ENCODE measurements around the gene YBEY. TPM values are rescaled to one million over a fixed set of nuclear protein-coding genes. Genes with fewer than 3 reads are reported as not detected.

Gene YBEY
- total RNA-seq, 4 donors from 2014 or later: 8.1 to 17.2 (median 10.6) TPM

DNA sequence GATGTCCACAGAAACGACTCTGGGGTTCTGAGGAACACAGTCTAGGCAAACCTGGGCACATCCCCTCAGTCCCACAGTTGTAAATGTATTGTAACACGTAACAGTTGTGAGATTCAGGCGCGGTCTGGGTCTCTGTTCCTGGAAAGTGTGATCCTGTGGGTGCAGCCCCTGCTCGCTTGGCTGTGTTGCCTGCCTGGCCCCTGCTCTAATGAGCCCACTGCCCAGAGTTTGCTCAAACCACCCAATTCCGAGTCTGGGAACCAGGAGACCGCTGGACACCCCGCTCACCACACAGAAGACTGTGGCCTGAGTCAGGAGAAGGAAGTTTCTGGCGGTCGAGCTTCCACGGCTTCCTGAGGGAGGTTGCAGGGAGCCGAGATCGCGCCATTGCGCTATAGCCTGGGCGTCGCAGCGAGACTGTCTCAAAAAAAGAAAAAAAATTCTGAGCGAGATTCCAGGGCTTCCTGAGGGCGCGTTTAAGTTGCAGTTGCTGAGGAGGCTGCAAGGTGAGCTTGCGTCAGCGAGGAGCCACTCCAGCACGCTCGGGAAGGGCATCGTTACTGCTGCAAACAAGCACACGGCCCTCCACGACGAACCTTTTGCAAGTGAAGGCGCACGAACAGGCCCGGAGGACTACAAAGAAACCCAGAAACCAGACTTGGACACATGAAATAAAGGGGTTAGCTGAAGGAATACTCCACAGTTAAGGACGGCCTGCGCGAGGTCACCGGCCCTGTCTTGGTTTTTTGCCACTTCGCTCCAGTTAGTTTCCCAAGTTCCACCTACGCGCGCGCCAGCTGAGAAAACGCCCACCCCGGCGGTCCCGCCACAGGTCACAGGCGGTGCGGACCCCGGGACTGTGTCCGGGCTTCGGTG is 36.4 kb downstream of the YBEY start:
- peaks cover 27 to 31% (median 29%) of the 10 kb centered on the region in 4 donors for H3K4me1 ChIP-seq
- H3K27me3 ChIP-seq: no peaks in the 10 kb centered on the region
- H3K9me3 ChIP-seq: no peaks in the 10 kb centered on the region
- 6% methylated on average over 31 of the region's 50 CpGs for WGBS
- peak overlapping the region; percentile 95 to 99 (median 98) for H3K4me3 ChIP-seq
- H3K27ac ChIP-seq (replicated peaks in 1 of 4): peak overlapping the region in 2 of 4 donors; percentile 98 to 99
- H3K36me3 ChIP-seq: peaks cover 0 to 8% (median 5%) of the 10 kb centered on the region in 4 donors
- TF ChIP-seq POLR2A (IDR thresholded peaks at IDR 0.05; ENCODE audit: low read depth) (no peak), CTCF (IDR thresholded peaks at IDR 0.05) (no peak), POLR2AphosphoS5 (IDR thresholded peaks at IDR 0.05) (no peak), EP300 (IDR thresholded peaks at IDR 0.05) (no peak)
- intact Hi-C loops (cut with DNase I): loop anchor here (10.0 kb wide), 2 partner anchors 132 to 348 kb away; partner anchors contain the start of gene DIP2A
- DNase-seq (ENCODE audit: extremely low spot score): no peak

- Histone ChIP-seq H3K27me3 (no peaks in the 10 kb centered on the region), H3K36me3 (peaks cover 0 to 14% (median 11%) of the 10 kb centered on the region in 4 donors), H3K9me3 (no peaks in the 10 kb centered on the region), H3K4me1 (peaks cover 23 to 31% (median 28%) of the 10 kb centered on the region in 4 donors), H3K27ac (replicated peaks in 1 of 4) (peak overlapping the region; percentile 43 to 99 (median 98)), H3K4me3 (peak overlapping the region; percentile 95 to 99 (median 98))
- WGBS: 2% methylated on average over 25 of the region's 34 CpGs
- intact Hi-C loops (cut with DNase I): loop anchor here (10.0 kb wide), 2 partner anchors 132 to 348 kb away; partner anchors contain the start of gene DIP2A
- DNase-seq (ENCODE audit: extremely low spot score): no peak
- TF ChIP-seq CTCF (IDR thresholded peaks at IDR 0.05) (no peak), EP300 (IDR thresholded peaks at IDR 0.05) (no peak), POLR2AphosphoS5 (IDR thresholded peaks at IDR 0.05) (no peak), POLR2A (IDR thresholded peaks at IDR 0.05; ENCODE audit: low read depth) (no peak)
Observed at GRCh38 chr21:46323227-46323709, 37.1 kb downstream of the YBEY start.

DNA sequence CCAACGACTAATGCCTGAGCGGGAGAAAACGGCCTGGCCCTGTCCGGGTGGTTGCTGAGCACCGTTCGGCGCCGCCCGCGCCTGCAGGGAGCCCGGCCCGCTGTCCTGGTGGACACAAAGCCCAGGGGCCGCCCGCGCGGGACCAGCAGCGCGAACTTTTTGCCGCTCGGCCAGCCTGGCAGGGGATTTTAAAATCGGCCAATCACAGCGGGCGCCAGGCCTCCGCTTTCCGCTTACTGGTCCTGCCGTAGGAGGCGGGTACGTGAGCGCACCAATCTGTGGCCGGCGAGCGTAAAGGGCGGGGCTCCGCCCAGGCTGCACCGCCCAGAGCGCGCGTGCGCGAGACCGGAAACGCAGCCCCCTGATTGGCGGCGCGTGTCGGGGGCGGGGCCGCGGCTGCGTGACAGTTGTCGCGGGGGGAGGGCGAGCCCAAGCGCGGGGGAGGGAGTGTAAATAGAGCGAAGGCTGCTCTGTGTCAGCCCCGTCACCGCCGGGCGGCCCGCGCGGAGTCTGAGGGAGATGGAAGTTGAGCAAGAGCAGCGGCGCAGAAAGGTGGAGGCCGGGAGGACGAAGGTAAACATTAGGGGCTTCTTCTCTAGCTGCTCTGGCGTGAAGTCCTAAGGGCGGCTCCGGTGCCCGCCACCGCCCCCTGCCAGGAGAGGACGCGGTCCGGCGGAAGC is 37.7 kb downstream of the YBEY start, which contains the start of the genes C21orf58 and PCNT:
Gene C21orf58 (minus strand): TSS at position 161 of the 680 bp plus-strand sequence. CDS start 1,132 bp downstream, outside the sequence.
Gene PCNT (plus strand): TSS at position 447 of the 680 bp plus-strand sequence. CDS start 73 bp downstream, at position 520.
- no peaks in the 10 kb centered on the region for H3K9me3 ChIP-seq
- peaks cover 0 to 20% (median 15%) of the 10 kb centered on the region in 4 donors for H3K36me3 ChIP-seq
- no peaks in the 10 kb centered on the region for H3K27me3 ChIP-seq
- peaks cover 18 to 31% (median 28%) of the 10 kb centered on the region in 4 donors for H3K4me1 ChIP-seq
- H3K27ac ChIP-seq (replicated peaks in 1 of 4): peak within 1 kb of the TSS; percentile 98 to 100 (median 99)
- peak; percentile 99 for DNase-seq (ENCODE audit: extremely low spot score)
- intact Hi-C loops (cut with DNase I): loop anchor here (2.0 to 10.0 kb wide), 4 partner anchors 39 to 349 kb away; partner anchors contain the start of genes DIP2A, LSS and MCM3AP
- H3K4me3 ChIP-seq: peak within 1 kb of the TSS; percentile 95 to 99 (median 98)
- TF ChIP-seq CTCF (IDR thresholded peaks at IDR 0.05) (no peak), POLR2AphosphoS5 (IDR thresholded peaks at IDR 0.05) (peak in 1 of 2 donors; percentile 83), POLR2A (IDR thresholded peaks at IDR 0.05; ENCODE audit: low read depth) (no peak)
- 0% methylated on average over 10 of the region's 76 CpGs for WGBS

- H3K4me1 ChIP-seq: peaks cover 18 to 31% (median 28%) of the 10 kb centered on the region in 4 donors
- DNase-seq (ENCODE audit: extremely low spot score): peak; percentile 93
- no peaks in the 10 kb centered on the region for H3K27me3 ChIP-seq
- H3K27ac ChIP-seq (replicated peaks in 1 of 4): peak overlapping the region; percentile 98 to 100 (median 99)
- WGBS: under 1% methylated on average over 29 of the region's 98 CpGs
- H3K9me3 ChIP-seq: no peaks in the 10 kb centered on the region
- peak overlapping the region; percentile 95 to 99 (median 98) for H3K4me3 ChIP-seq
- H3K36me3 ChIP-seq: peaks cover 0 to 26% (median 20%) of the 10 kb centered on the region in 4 donors
- TF ChIP-seq POLR2A (IDR thresholded peaks at IDR 0.05; ENCODE audit: low read depth): peak; percentile 34
- TF ChIP-seq CTCF (IDR thresholded peaks at IDR 0.05): peak; percentile 8 to 25 (median 13)
- TF ChIP-seq POLR2AphosphoS5 (IDR thresholded peaks at IDR 0.05): peak; percentile 13 to 64
- no peak for TF ChIP-seq EP300 (IDR thresholded peaks at IDR 0.05)
- intact Hi-C loops (cut with DNase I): loop anchor here (2.0 to 10.0 kb wide), 5 partner anchors 40 to 350 kb away; partner anchors contain the start of genes DIP2A, LSS and MCM3AP
Observed at GRCh38 chr21:46324390-46325072, 38.4 kb downstream of the YBEY start.

Data from esophagus muscularis mucosa (tissue), 4 donors.